HG03442 (cell line): ENCODE measurements around the gene LDLRAD3.

ENCODE experiments used
- ATAC-seq: cut with Tn5 transposase; IDR thresholded peaks from one replicate; pipeline ENCODE4 v1.9.1; 2021; ENCODE audit warnings: mild to moderate bottlenecking, moderate library complexity; ENCODE audit not compliant: unreplicated experiment

Gene LDLRAD3

GRCh38 chr11:36195496-36196354, 251.9 kb downstream of the LDLRAD3 start:
- ATAC-seq = no peak

GRCh38 chr11:36196411-36196998, 252.6 kb downstream of the LDLRAD3 start:
- no peak for ATAC-seq

GRCh38 chr11:36201411-36201810, 257.5 kb downstream of the LDLRAD3 start:
- ATAC-seq = no peak

- no peak for ATAC-seq
Observed at GRCh38 chr11:36205536-36205935, 261.7 kb downstream of the LDLRAD3 start.

- no peak for ATAC-seq
Observed at GRCh38 chr11:36210529-36210928, 266.7 kb downstream of the LDLRAD3 start.

- no peak for ATAC-seq
Observed at GRCh38 chr11:36211761-36212430, 268.0 kb downstream of the LDLRAD3 start.

GRCh38 chr11:36212564-36213392, 268.9 kb downstream of the LDLRAD3 start:
- ATAC-seq = no peak

- no peak for ATAC-seq
Observed at GRCh38 chr11:36213393-36213840, 269.6 kb downstream of the LDLRAD3 start.

GRCh38 chr11:36214480-36214879, 270.6 kb downstream of the LDLRAD3 start:
- ATAC-seq = no peak

GRCh38 chr11:36214976-36215692, 271.3 kb downstream of the LDLRAD3 start:
- ATAC-seq = no peak

- no peak for ATAC-seq
Observed at GRCh38 chr11:36215693-36216060, 271.8 kb downstream of the LDLRAD3 start.

GRCh38 chr11:36216061-36216615, 272.3 kb downstream of the LDLRAD3 start:
- ATAC-seq = no peak

GRCh38 chr11:36218283-36218921, 274.5 kb downstream of the LDLRAD3 start:
- no peak for ATAC-seq

GRCh38 chr11:36219996-36220395, 276.1 kb downstream of the LDLRAD3 start:
- no peak for ATAC-seq

GRCh38 chr11:36222831-36223635, 279.2 kb downstream of the LDLRAD3 start:
- ATAC-seq = no peak

- ATAC-seq = no peak
Observed at GRCh38 chr11:36224209-36224882, 280.5 kb downstream of the LDLRAD3 start.

- ATAC-seq = no peak
Observed at GRCh38 chr11:36227044-36227443, 283.2 kb downstream of the LDLRAD3 start.

GRCh38 chr11:36228689-36229088, 284.8 kb downstream of the LDLRAD3 start:
- no peak for ATAC-seq
